RWPE2 (cell line): Measurements from ENCODE around the gene ANKDD1B.

ENCODE experiments used
- ATAC-seq: fragments of 200-7000 bp; cut with Tn5 transposase; 3 replicates; pipeline ENCODE4 v1.9.1; 2021; ENCODE audit warnings: low read depth
- DNase-seq: peaks from one replicate; pipeline ENCODE4 v3.0.0-alpha.2; 2020; ENCODE audit warnings: low spot score
- H3K27ac ChIP-seq: fragments of 450-650 bp; 2 replicates; pipeline ENCODE4 v1.5.1; 2017; ENCODE audit warnings: mild to moderate bottlenecking; ENCODE audit not compliant: poor library complexity, severe bottlenecking
- H3K27me3 ChIP-seq: fragments of 250-450 bp; sonication (Bioruptor Pico); 2 replicates; pipeline ENCODE4 v1.5.1; 2021; ENCODE audit warnings: mild to moderate bottlenecking, moderate library complexity; ENCODE audit not compliant: insufficient read depth, poor library complexity, severe bottlenecking
- H3K36me3 ChIP-seq: fragments of 250-450 bp; sonication (Bioruptor Pico); 2 replicates; pipeline ENCODE4 v1.5.1; 2020; ENCODE audit warnings: low read depth, mild to moderate bottlenecking, moderate library complexity
- H3K4me1 ChIP-seq: fragments of 250-450 bp; sonication (Bioruptor Pico); 2 replicates; pipeline ENCODE4 v1.5.1; 2021; ENCODE audit warnings: mild to moderate bottlenecking, moderate library complexity; ENCODE audit not compliant: insufficient read depth, poor library complexity, severe bottlenecking
- H3K4me3 ChIP-seq: fragments of 250-450 bp; sonication (Bioruptor Pico); 2 replicates; pipeline ENCODE4 v1.5.1; 2021; ENCODE audit warnings: mild to moderate bottlenecking, moderate library complexity; ENCODE audit not compliant: severe bottlenecking
- H3K9me3 ChIP-seq: fragments of 250-450 bp; sonication (Bioruptor Pico); 2 replicates; pipeline ENCODE4 v1.5.1; 2021; ENCODE audit warnings: mild to moderate bottlenecking, moderate library complexity; ENCODE audit not compliant: severe bottlenecking
- TF ChIP-seq, protein P1 (sequence below): fragments of 450-650 bp; IDR thresholded peaks from one replicate; pipeline ENCODE4 v1.5.1; 2017; ENCODE audit warnings: mild to moderate bottlenecking, moderate library complexity; ENCODE audit not compliant: poor library complexity, severe bottlenecking

The ANKDD1B gene

DNA sequence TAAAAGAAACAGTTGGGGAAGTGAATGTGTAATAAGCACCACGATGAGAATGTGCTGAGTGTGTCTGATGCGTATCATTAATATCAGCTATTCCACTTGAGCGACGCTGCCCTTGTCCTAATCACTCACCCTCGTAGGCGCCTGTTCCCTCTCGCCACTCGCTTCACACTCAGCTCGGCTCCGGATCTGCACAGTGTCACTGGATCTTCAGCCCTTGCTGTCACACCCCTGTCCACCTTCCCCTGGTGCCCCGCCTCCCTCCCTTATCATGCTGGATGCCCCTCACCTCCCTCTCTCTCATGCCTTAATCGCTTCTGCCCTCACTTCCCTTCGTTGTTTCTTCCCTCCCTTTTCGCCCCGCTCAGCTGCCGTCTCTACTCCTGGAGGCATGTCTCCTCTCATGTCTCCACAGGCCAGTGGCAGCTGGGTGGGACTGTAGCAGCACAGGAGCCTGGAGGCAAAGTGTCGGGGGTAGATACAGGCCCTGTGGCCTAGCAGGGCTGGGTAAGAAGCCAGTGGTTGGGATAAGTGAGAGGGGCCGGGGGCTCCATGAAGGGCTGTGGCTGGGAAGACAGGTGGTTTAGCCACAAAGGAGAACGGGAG is 43.5 kb downstream of the ANKDD1B start:
- no peak for DNase-seq
- TF ChIP-seq, protein P1, sequence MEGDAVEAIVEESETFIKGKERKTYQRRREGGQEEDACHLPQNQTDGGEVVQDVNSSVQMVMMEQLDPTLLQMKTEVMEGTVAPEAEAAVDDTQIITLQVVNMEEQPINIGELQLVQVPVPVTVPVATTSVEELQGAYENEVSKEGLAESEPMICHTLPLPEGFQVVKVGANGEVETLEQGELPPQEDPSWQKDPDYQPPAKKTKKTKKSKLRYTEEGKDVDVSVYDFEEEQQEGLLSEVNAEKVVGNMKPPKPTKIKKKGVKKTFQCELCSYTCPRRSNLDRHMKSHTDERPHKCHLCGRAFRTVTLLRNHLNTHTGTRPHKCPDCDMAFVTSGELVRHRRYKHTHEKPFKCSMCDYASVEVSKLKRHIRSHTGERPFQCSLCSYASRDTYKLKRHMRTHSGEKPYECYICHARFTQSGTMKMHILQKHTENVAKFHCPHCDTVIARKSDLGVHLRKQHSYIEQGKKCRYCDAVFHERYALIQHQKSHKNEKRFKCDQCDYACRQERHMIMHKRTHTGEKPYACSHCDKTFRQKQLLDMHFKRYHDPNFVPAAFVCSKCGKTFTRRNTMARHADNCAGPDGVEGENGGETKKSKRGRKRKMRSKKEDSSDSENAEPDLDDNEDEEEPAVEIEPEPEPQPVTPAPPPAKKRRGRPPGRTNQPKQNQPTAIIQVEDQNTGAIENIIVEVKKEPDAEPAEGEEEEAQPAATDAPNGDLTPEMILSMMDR, result no peak
- H3K9me3 ChIP-seq, result no peaks in the 10 kb centered on the region
- no peaks in the 10 kb centered on the region for H3K27me3 ChIP-seq
- H3K4me1 ChIP-seq, result peaks cover 4% of the 10 kb centered on the region
- H3K4me3 ChIP-seq, result no peak overlapping the region
- no peak overlapping the region for H3K27ac ChIP-seq
- no peaks in the 10 kb centered on the region for H3K36me3 ChIP-seq
- ATAC-seq, result no peak

DNA sequence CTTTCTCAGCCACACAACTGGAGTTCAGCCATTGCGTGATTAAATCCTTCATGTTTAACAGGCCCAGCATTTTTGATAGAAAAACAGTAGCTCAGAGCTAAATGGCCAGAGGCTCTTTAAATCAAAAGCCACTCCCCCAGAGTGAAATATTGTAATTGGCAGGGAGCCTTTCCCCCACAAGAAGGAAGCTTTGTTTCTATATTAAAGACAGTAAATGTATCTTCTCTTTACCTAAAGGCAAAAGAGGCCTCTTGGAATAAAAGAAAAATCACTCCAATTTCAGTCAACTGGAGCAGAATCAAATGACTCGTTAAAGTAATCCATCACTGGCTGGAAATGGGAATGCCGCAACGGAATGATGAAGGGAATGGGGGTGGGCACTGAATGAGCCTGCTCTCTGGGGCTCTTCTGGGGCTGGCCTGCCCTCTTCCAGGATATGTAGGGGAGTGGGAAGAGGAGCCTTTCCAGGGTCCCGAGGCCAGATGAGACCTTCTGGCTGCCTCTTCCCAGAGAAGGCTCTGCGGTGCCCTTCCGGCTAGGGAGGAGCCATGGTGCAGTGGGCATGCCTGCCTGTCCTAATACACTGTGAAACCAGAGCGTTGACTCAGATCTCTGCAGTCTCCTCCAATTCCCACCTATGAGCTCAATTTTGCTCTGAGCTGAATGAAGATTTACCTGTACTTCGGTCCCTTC is 45.2 kb downstream of the ANKDD1B start:
- peak overlapping the region; percentile 23 for H3K27ac ChIP-seq
- no peaks in the 10 kb centered on the region for H3K9me3 ChIP-seq
- H3K36me3 ChIP-seq, result no peaks in the 10 kb centered on the region
- ATAC-seq (peak; percentile 100), DNase-seq (no peak)
- H3K4me1 ChIP-seq, result peaks cover 4% of the 10 kb centered on the region
- TF ChIP-seq, protein P1, result no peak
- H3K27me3 ChIP-seq, result no peaks in the 10 kb centered on the region
- peak overlapping the region; percentile 32 for H3K4me3 ChIP-seq

DNA sequence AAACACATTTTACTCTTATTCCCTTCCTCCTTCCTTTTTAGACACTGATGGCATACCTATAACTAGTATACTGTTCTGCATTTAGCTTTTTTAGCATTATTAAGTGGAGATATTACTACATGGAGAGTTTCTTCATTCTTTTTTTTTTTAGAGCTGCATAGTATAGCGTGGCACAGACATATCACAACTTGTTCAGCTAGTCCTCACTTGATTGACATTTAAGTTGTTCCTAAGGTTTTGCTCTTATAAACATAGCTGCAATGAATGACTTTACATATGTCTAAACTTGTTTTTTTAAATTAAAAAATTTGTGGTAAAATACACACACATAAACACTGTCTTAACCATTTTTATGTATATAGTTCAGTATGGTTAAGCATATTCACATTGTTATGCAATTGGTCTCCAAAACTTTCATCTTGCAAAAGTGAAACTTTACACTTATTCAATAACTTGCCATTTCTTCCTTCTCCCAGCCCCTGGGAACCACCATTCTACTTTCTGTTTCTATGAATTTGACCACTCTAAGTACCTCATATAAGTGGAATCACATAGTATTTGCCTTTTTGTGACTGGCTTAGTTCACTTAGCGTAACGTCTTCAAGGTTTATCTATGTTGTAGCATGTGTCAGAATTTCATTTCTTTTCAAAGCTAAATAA is 48.7 kb downstream of the ANKDD1B start:
- Histone ChIP-seq H3K36me3 (no peaks in the 10 kb centered on the region), H3K9me3 (no peaks in the 10 kb centered on the region), H3K27me3 (no peaks in the 10 kb centered on the region), H3K4me3 (no peak overlapping the region), H3K27ac (no peak overlapping the region), H3K4me1 (peaks cover 4% of the 10 kb centered on the region)
- ATAC-seq (no peak), DNase-seq (no peak)
- TF ChIP-seq, protein P1, result no peak

DNA sequence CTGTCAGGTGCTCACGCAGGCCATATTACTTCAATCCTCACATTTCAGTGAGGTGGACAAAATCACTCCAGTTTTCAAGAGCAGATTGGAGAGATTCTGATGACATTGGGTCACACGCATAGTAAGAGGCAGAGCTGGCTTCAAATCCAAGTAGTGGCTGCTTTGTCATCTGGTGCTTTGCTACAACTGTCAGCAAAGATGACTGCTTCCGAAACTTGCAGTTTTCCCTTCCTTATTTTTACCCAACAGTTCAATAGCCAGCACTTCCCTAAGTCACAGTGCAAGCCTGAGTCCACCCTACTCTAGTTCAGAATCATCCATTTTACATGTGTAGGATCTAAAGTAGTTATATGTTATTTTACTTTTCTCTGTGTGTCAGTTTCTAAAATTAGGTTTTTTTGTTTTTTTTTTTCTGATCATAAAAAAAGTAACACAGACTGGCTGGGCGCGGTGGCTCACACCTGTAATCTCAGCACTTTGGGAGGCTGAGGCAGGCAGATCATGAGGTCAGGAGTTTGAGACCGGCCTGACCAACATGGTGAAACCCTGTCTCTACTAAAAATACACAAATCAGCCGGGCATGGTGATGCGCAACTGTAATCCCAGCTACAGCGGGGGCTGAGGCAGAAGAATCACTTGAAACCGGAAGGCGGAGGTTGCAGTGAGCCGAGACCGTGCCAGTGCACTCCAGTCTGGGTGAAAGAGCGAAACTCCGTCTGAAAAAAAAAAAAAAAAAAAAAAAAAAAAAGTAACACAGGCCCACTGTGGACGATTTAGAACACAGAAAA is 49.6 kb downstream of the ANKDD1B start:
- Histone ChIP-seq H3K4me1 (peaks cover 4% of the 10 kb centered on the region), H3K27ac (no peak overlapping the region), H3K4me3 (no peak overlapping the region), H3K27me3 (no peaks in the 10 kb centered on the region), H3K9me3 (no peaks in the 10 kb centered on the region), H3K36me3 (no peaks in the 10 kb centered on the region)
- TF ChIP-seq, protein P1, result no peak
- ATAC-seq (no peak), DNase-seq (no peak)
